Measurements from ENCODE around the gene ENO3.
"Not testable (repeated sequence)": the region's sequence is repeated elsewhere in the genome, so short reads cannot be mapped to it uniquely, and the experiment has no call there.

ENO3 gene

GRCh38 chr17:4950746-4951204, at the start of gene ENO3:
TSS of gene ENO3 (plus strand) at chr17:4951119. CDS start at chr17:4951830, 711 bp downstream.
- DNase-seq (ENCODE audit: low read depth), result no peak

GRCh38 chr17:4901648-4902344, 49.1 kb upstream of the ENO3 start:
- no peak for DNase-seq (ENCODE audit: low read depth)

GRCh38 chr17:4902540-4902939, 48.4 kb upstream of the ENO3 start:
- no peak for DNase-seq (ENCODE audit: low read depth)

- peak; percentile 70 for DNase-seq (ENCODE audit: low read depth)
Observed at GRCh38 chr17:4903051-4903818, 47.7 kb upstream of the ENO3 start, which contains the start of gene CHRNE. TSS of gene CHRNE (minus strand) at chr17:4903098. CDS start at chr17:4903063, 35 bp downstream.

GRCh38 chr17:4906642-4907041, 44.3 kb upstream of the ENO3 start:
- not testable (repeated sequence) for DNase-seq (ENCODE audit: low read depth)

GRCh38 chr17:4908301-4908700, 42.6 kb upstream of the ENO3 start:
- no peak for DNase-seq (ENCODE audit: low read depth)

- DNase-seq (ENCODE audit: low read depth), result peak; percentile 40
Observed at GRCh38 chr17:4908711-4909496, 42.0 kb upstream of the ENO3 start.

GRCh38 chr17:4913994-4914393, 36.9 kb upstream of the ENO3 start:
- no peak for DNase-seq (ENCODE audit: low read depth)

- not testable (repeated sequence) for DNase-seq (ENCODE audit: low read depth)
Observed at GRCh38 chr17:4914551-4914950, 36.4 kb upstream of the ENO3 start.

- no peak for DNase-seq (ENCODE audit: low read depth)
Observed at GRCh38 chr17:4919511-4920047, 31.3 kb upstream of the ENO3 start.

- DNase-seq (ENCODE audit: low read depth), result no peak
Observed at GRCh38 chr17:4920351-4921048, 30.4 kb upstream of the ENO3 start.

GRCh38 chr17:4921320-4921719, 29.6 kb upstream of the ENO3 start:
- DNase-seq (ENCODE audit: low read depth), result no peak

GRCh38 chr17:4926577-4927335, 24.2 kb upstream of the ENO3 start:
- not testable (repeated sequence) for DNase-seq (ENCODE audit: low read depth)

- DNase-seq (ENCODE audit: low read depth), result no peak
Observed at GRCh38 chr17:4928881-4929280, 22.0 kb upstream of the ENO3 start.

- no peak for DNase-seq (ENCODE audit: low read depth)
Observed at GRCh38 chr17:4931963-4932362, 19.0 kb upstream of the ENO3 start, which contains the start of gene GP1BA. TSS of gene GP1BA (plus strand) at chr17:4932277. CDS start at chr17:4932605, 328 bp downstream.

GRCh38 chr17:4932756-4933155, 18.2 kb upstream of the ENO3 start:
- no peak for DNase-seq (ENCODE audit: low read depth)

- DNase-seq (ENCODE audit: low read depth), result no peak
Observed at GRCh38 chr17:4933646-4934045, 17.3 kb upstream of the ENO3 start.

GRCh38 chr17:4934173-4934979, 16.5 kb upstream of the ENO3 start:
- no peak for DNase-seq (ENCODE audit: low read depth)

- no peak for DNase-seq (ENCODE audit: low read depth)
Observed at GRCh38 chr17:4935650-4936049, 15.3 kb upstream of the ENO3 start.

- DNase-seq (ENCODE audit: low read depth), result no peak
Observed at GRCh38 chr17:4936436-4936835, 14.5 kb upstream of the ENO3 start.

All from stimulated activated CD4-positive, alpha-beta T cell treated with anti-CD3 and anti-CD28 coated beads, Interleukin-2, amount 100 ng/mL, for 4 hours (primary cell).